Stimulated activated CD8-positive, alpha-beta memory T cell treated with anti-CD3 and anti-CD28 coated beads, Interleukin-7, amount 100 ng/mL, for 24 hours (primary cell): ENCODE measurements around the gene LAPTM4A.
"Not testable (repeated sequence)": the region's sequence is repeated elsewhere in the genome, so short reads cannot be mapped to it uniquely, and the experiment has no call there.

ENCODE experiments used
- DNase-seq: peaks from one replicate; pipeline ENCODE4 v3.0.0-alpha.2; 2020; ENCODE audit warnings: low read depth

The LAPTM4A gene

GRCh38 chr2:20050646-20051531 is 539 bp downstream of the LAPTM4A start:
- no peak for DNase-seq

DNA sequence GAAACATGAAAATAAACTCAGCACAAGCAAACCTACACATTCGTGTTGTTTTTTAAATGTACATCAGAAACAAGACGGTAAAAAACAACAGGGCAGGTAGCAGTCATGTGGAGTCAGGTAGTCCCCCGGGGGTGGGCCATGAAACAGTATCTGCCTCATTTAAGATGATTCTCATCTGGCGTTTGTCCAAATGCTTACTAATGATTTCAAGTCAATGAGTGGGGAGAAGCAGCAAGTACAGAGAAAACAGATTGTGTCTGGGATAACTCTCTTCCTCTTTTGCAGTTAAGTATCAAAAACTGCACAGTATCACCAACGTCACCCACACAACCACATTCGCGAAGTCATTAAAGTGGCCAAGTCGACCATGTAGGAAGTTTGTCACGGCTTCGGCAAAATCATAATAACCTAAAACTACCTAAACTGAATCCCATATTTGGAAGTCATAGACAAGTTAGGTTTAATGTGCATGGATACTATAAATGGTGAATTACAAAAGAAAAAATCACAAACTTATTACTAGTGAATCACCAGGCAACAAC is 1.3 kb downstream of the LAPTM4A start:
- no peak for DNase-seq

DNA sequence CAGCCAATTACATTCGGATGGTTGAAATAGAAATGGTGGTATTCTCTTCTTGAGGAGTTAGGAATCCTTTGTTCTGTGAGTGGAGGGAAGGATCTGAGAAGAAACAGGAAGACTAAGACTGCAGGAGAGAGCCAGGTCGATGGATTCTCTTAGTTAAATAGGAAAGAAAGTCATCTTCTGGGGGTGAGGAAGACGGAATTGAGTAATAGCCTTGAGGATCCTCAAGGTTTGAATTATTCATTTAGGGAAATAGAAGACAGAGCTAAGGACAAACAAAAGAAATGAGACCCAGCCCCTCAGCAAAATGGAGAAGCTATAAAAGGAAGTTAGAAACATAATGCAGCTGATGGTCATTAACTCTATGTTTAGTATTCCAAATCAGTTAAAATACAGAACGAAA is 1.8 kb downstream of the LAPTM4A start:
- DNase-seq, result no peak

GRCh38 chr2:20048488-20049448 is 2.7 kb downstream of the LAPTM4A start:
- no peak for DNase-seq

DNA sequence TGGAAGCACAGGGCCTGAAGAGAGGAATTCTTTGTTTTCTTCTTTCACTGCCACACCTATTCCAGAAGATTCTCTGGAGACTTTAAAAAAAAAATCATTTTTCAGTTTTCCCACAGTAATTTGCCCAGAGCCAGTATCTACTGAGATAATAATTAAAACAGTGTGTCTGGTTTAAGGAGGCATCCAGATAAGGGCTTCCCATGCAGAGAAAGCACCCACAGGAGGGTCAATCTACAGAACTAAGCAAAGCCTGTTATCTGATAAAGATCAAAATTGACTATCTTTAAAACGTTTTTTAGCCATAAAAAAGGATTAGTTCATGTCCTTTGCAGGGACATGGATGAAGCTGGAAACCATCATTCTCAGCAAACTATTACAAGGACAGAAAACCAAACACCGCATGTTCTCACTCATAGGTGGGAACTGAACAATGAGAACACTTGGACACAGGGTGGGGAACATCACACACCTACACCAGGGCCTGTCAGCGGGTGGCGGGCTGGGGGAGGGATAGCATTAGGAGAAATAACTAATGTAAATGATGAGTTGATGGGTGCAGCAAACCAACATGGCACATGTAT is 5.6 kb downstream of the LAPTM4A start:
- DNase-seq, result not testable (repeated sequence)

GRCh38 chr2:20044778-20045177 is 6.7 kb downstream of the LAPTM4A start:
- no peak for DNase-seq

- no peak for DNase-seq
Observed at GRCh38 chr2:20042531-20042930, 8.9 kb downstream of the LAPTM4A start.

- no peak for DNase-seq
Observed at GRCh38 chr2:20040489-20041172, 10.8 kb downstream of the LAPTM4A start.

GRCh38 chr2:20037660-20038059 is 13.8 kb downstream of the LAPTM4A start:
- no peak for DNase-seq

DNA sequence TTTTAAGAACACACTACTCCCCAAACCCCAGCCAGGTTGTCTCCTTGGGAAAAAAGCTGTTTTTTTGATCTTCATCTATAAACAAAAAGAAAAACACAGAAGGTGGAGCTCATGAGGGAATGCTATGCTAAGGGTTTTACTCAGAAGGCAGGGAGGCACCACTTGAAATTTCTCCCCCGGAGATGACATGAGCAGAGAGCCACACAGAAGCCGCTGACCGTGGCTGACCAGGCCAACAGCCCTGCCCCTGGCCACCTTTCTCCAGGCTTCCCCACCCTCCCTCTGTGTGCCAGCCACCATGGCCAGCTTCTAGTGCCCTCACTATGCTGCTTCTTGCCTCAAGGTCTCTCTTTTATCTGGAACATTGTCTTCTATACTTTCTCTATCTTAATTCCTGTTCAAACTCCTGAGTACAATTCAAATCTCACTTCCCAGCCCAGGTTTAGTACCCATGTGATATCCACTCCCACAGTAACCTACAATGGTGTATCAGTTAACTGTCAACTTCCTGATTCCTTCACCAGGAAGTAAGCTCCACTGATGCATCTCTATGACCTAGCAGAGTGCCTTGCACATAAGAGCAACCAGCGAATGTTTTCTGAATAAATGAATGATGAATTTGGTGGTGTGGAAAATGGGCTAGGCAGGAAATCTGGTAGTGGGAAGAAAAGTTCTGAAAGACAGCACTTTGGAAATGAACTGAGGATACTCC is 15.3 kb downstream of the LAPTM4A start:
- DNase-seq, result no peak

GRCh38 chr2:20034821-20035220 is 16.6 kb downstream of the LAPTM4A start:
- no peak for DNase-seq

DNA sequence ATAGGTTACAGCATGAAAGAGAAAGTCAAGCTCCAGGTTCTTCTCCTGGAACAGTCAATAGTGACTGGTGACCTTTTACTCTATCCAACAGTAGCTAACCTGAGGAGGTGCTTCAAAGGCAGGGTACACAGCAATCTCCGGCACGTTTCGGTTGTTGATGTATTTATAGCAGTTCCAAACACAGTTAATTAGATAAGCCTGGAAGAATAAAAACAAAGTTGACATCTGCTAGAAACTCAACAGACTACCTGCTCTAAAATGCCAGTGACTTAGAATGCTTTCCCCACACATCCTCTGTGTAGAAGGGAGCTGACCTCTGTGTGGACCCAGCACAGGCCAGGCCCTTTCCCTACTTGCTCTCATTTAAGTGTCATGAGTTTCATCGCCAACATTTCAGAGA is 17.2 kb downstream of the LAPTM4A start:
- no peak for DNase-seq

DNA sequence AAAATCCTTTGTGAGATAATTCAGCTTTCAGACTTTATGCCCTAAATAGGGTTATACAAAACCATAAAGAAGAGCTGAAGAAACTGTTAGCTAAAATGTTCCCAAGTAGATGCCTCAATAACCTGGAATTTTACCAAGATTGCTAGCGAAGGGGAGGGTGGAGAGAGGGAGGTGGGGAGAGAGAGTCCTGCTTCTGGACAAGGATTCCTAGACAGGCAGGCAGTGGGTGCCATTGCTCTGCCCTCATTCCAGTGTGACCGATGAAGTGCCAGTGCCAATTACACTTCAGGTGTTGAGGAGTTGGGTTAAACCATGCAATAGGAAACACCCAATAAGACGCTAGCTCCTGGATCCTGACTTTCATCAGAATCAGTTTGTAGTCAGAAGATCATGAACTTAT is 18.1 kb downstream of the LAPTM4A start:
- DNase-seq, result no peak

- DNase-seq, result no peak
Observed at GRCh38 chr2:20030224-20030623, 21.2 kb downstream of the LAPTM4A start.

DNA sequence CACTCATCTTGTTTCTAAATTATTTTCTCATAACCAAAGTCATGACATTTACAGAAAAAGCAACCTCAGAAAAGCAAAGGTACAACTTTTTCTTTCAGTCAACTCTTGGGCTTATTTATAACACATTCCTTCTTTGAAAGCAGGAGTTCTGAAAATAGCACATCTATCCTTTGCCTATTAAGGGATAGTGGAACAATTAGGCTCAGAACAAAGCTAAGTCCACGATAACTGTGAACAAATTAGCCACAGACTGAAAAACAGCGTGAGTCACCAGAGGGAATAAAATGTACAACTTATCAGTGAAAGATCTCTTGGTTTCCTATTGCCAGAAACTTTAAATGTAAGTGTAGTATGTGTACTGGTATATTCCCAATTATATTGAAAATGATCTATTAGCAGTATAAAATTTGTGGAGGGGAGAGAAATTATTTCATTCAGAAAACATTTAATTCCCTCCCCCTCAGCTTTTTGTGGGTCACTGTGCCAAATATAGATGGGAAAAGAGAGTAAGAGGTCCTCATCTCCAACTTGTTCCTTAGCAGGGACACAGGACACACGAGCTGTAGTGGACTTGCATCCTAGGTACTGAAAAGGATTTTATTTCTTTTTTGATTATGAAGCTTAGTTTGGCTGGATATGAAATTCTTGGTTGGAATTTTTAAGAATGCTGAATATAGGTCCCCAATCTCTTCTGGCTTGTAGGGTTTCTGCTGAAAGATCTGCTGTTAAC is 23.6 kb downstream of the LAPTM4A start:
- DNase-seq, result no peak

- DNase-seq, result no peak
Observed at GRCh38 chr2:20027260-20027677, 24.2 kb downstream of the LAPTM4A start.

DNA sequence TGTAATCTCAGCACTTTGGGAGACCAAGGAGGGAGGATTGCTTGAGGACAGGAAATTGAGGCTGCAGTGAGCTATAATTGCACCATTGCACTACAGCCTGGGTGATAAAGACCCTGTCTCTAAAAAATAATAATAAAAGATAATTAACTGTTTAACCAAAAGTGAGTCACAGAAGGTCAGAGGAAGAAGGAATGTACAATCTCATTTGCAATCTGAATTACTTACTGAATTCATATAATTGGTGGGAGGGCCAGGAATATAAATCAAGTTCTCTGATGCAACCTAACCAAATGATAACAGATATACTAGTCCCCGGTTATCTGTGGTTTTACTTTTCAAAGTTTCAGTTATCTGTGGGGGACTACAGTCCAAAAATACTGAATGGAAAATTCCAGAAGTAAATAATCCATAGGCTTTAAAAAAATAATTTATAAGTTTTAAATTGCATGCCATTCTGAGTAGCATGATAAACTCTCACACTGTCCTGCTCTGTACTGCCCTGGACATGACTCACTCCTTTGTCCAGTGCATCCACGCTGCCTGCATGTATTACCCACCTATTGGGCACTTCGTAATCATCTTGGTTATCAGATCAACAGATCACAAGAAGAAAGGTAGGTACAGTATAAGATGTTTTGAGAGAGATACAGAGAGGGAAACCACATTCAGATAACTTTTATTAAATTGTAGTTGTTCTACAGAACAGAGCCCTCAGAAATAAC is 26.2 kb downstream of the LAPTM4A start:
- DNase-seq, result no peak

GRCh38 chr2:20023688-20024087 is 27.7 kb downstream of the LAPTM4A start:
- DNase-seq, result no peak

GRCh38 chr2:20021405-20022009 is 29.9 kb downstream of the LAPTM4A start:
- no peak for DNase-seq
